Loucy (cell line): ENCODE data around the gene UAP1L1.

Source experiments
- H2AFZ ChIP-seq: fragments of 200-600 bp; sonication (generic); 2 replicates; pipeline ENCODE4 v1.6.0; 2016; ENCODE audit warnings: antibody characterized with exemption, mild to moderate bottlenecking, low read length, moderate library complexity
- H3F3A ChIP-seq: fragments of 200-600 bp; 2 replicates; pipeline ENCODE4 v1.6.0; 2016; ENCODE audit warnings: antibody characterized with exemption, low read depth, mild to moderate bottlenecking
- H3K27me3 ChIP-seq: fragments of 200-600 bp; sonication (generic); 2 replicates; pipeline ENCODE4 v1.6.1; 2014; ENCODE audit warnings: low read length, mild to moderate bottlenecking; ENCODE audit not compliant: insufficient read depth, poor library complexity, severe bottlenecking
- H3K36me3 ChIP-seq: fragments of 200-600 bp; sonication (generic); 2 replicates; pipeline ENCODE4 v1.6.1; 2016; ENCODE audit warnings: low read length; ENCODE audit not compliant: insufficient read depth
- H3K4me1 ChIP-seq: fragments of 200-600 bp; sonication (generic); 2 replicates; pipeline ENCODE4 v1.5.1; 2014; ENCODE audit warnings: low read length, mild to moderate bottlenecking; ENCODE audit not compliant: insufficient read depth, poor library complexity, severe bottlenecking
- H3K4me2 ChIP-seq: fragments of 200-600 bp; sonication (generic); 2 replicates; pipeline ENCODE4 v1.6.0; 2014; ENCODE audit warnings: antibody characterized with exemption, low read length, low read depth, mild to moderate bottlenecking; ENCODE audit not compliant: poor library complexity, severe bottlenecking
- H3K4me3 ChIP-seq: fragments of 200-600 bp; sonication (generic); 2 replicates; pipeline ENCODE4 v1.5.1; 2014; ENCODE audit warnings: low read length, mild to moderate bottlenecking, mixed read lengths; ENCODE audit not compliant: poor library complexity, severe bottlenecking
- H3K79me2 ChIP-seq: fragments of 200-600 bp; sonication (generic); 2 replicates; pipeline ENCODE4 v1.6.1; 2014; ENCODE audit warnings: low read length; ENCODE audit not compliant: insufficient read depth
- H3K9ac ChIP-seq: fragments of 200-600 bp; sonication (generic); 2 replicates; pipeline ENCODE4 v1.6.0; 2014; ENCODE audit warnings: mild to moderate bottlenecking, low read depth, low read length, moderate library complexity; ENCODE audit not compliant: poor library complexity, severe bottlenecking
- H3K9me2 ChIP-seq: fragments of 200-600 bp; sonication (generic); replicated peaks from 2 replicates; pipeline ENCODE4 v1.6.1; 2016; ENCODE audit warnings: low read depth, low read length, mixed read lengths
- H3K9me3 ChIP-seq: fragments of 200-600 bp; sonication (generic); 2 replicates; pipeline ENCODE4 v1.6.1; 2014; ENCODE audit warnings: mild to moderate bottlenecking, antibody characterized with exemption, low read length, low read depth; ENCODE audit not compliant: insufficient read depth
- H4K20me1 ChIP-seq: fragments of 200-600 bp; sonication (generic); 2 replicates; pipeline ENCODE4 v1.6.0; 2014; ENCODE audit warnings: antibody characterized with exemption, low read length, mild to moderate bottlenecking; ENCODE audit not compliant: insufficient read depth, poor library complexity, severe bottlenecking
- EZH2phosphoT487 ChIP-seq: fragments of 200-600 bp; IDR thresholded peaks from 2 replicates; pipeline ENCODE4 v1.6.1; 2018; ENCODE audit warnings: antibody characterized with exemption, mild to moderate bottlenecking, moderate library complexity, borderline replicate concordance
- TF ChIP-seq, protein P1 (sequence below): fragments of 200-600 bp; sonication (generic); conservative IDR thresholded peaks from 2 replicates; pipeline ENCODE4 v1.5.1; 2014; ENCODE audit warnings: mild to moderate bottlenecking, antibody characterized with exemption, low read length

The UAP1L1 gene

DNA sequence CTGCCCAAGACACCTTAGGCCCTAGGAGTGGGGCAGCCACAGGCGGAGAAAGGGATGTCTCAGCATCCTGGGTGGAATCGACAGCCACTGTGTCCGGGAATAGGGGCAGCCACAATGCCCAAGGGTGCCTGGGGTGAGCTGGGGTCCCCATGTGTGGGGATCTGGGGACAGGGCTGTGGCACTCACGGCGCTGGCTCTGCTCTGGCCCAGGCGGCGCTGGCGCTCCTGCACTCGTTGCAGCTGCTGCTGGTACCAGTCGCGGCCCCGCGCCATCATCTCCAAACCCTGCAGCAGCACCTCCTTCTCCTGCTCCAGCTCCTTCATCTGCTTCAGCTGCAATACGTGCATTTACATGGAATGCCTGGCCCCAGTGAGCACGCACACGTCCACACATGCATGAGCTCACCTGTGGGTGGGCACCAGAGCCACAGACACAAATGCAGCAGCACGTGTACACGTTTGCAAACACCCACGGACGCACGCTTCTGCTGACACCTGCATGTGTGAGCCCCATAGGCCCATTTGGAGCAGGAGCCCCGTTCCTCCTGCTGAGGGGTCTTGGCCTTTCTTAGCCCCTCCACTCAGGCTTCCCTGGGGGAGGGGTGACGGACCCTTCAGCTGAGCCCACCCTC is 11.9 kb upstream of the UAP1L1 start:
- no peak overlapping the region for H3K9ac ChIP-seq
- H3K4me2 ChIP-seq: no peak overlapping the region
- peaks cover 36% of the 10 kb centered on the region for H4K20me1 ChIP-seq
- no peaks in the 10 kb centered on the region for H3K9me3 ChIP-seq
- H3K9me2 ChIP-seq: no peaks in the 10 kb centered on the region
- peaks cover 3% of the 10 kb centered on the region; the same call in 1 of the 2 replicates for H3F3A ChIP-seq
- TF ChIP-seq, protein P1, sequence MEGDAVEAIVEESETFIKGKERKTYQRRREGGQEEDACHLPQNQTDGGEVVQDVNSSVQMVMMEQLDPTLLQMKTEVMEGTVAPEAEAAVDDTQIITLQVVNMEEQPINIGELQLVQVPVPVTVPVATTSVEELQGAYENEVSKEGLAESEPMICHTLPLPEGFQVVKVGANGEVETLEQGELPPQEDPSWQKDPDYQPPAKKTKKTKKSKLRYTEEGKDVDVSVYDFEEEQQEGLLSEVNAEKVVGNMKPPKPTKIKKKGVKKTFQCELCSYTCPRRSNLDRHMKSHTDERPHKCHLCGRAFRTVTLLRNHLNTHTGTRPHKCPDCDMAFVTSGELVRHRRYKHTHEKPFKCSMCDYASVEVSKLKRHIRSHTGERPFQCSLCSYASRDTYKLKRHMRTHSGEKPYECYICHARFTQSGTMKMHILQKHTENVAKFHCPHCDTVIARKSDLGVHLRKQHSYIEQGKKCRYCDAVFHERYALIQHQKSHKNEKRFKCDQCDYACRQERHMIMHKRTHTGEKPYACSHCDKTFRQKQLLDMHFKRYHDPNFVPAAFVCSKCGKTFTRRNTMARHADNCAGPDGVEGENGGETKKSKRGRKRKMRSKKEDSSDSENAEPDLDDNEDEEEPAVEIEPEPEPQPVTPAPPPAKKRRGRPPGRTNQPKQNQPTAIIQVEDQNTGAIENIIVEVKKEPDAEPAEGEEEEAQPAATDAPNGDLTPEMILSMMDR: no peak
- no peak for TF ChIP-seq EZH2phosphoT487
- no peak overlapping the region for H3K4me3 ChIP-seq
- no peak overlapping the region for H2AFZ ChIP-seq
- H3K79me2 ChIP-seq: peaks cover 49% of the 10 kb centered on the region
- no peaks in the 10 kb centered on the region for H3K27me3 ChIP-seq
- H3K36me3 ChIP-seq: peaks cover 9% of the 10 kb centered on the region; the same call in 1 of the 2 replicates
- peaks cover 14% of the 10 kb centered on the region for H3K4me1 ChIP-seq

DNA sequence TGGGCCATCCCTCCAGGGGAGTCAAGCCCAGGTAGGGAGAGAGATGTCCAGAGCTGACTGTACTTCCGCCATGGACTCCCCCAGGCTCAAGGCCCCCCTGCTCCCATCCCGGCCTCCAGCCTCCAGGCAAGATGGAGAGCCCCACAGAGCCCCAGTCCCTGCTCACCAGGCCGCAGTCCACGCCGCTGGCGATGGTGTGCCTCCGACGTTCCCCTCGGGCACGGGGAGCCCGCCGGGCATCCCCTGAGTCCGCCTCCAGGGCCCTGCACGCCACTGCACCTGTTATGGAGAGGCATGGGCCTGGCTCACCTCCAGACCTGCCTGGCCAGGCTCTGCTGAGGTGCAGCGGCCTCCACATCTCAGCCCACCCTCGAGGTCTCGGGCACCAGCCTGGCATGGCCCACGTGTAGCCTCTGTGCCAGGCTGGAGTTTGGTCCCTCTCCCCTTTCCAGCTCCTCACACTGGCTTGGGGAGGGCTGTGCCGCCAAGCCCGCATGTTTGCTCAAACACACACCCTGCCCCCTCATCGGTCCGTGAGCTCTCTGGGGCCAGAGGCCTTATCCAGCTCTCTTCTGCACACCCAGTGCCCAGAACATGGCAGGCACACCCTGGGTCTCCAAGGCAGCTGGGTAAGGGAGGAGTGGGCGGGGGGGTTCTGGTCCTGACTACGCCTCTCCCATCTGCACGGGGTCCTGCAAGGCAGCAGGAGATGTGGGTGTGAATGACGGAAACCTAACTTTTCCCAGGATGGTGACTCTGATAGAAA is 11.0 kb upstream of the UAP1L1 start:
- Histone ChIP-seq H3K27me3 (no peaks in the 10 kb centered on the region), H3K79me2 (peaks cover 55% of the 10 kb centered on the region), H3K9me3 (no peaks in the 10 kb centered on the region), H3K9ac (no peak overlapping the region), H3K4me1 (peaks cover 21% of the 10 kb centered on the region), H3K36me3 (peaks cover 9% of the 10 kb centered on the region; the same call in 1 of the 2 replicates), H2AFZ (no peak overlapping the region), H3K4me2 (no peak overlapping the region), H4K20me1 (peaks cover 36% of the 10 kb centered on the region), H3F3A (0 out of 2 replicates have a peak, but pooled peaks cover 3% of the 10 kb centered on the region), H3K9me2 (no peaks in the 10 kb centered on the region), H3K4me3 (no peak overlapping the region)
- no peak for TF ChIP-seq EZH2phosphoT487

DNA sequence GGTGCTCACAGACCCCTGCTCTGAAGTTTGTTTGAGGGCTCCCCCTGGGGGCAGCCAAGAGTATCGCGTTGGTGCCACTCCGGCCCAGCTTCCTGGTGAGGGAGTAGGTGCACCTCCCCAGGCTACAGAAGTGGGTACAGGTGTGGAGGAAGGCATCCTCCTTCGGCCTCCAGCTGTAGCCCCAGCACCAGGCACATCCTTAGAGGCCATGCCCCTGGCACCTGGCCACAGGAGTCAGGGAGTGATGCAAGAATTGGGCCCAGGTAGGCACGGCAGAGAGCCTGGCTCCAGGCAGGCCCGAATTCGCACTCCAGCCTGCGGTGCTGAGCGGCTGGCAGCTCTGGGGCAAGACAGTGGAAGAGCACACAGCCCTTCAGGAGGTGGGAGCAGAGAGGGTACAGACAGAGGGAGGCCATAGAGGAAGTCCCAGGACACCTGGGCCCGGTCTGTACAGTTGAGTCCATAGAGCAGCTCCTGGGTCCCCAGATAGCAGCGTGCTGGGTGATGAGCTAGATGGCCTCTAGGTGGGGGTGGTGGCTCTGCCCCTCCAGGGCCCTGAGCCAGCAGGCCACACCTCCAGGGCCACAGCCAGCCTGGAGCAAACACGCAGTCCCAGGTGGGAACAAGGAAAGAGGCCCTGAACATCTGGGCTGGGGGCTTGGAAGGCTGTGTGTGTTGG is 9.3 kb upstream of the UAP1L1 start:
- Histone ChIP-seq H3K9me2 (no peaks in the 10 kb centered on the region), H2AFZ (no peak overlapping the region), H3K4me3 (peak overlapping the region; percentile 87), H3K79me2 (peaks cover 59% of the 10 kb centered on the region), H3K9ac (peak overlapping the region; percentile 73), H3K4me1 (peaks cover 24% of the 10 kb centered on the region), H3K36me3 (peaks cover 9% of the 10 kb centered on the region; the same call in 1 of the 2 replicates), H4K20me1 (peaks cover 36% of the 10 kb centered on the region), H3F3A (0 out of 2 replicates have a peak, but pooled peaks cover 3% of the 10 kb centered on the region), H3K4me2 (peak overlapping the region; percentile 98), H3K27me3 (no peaks in the 10 kb centered on the region), H3K9me3 (no peaks in the 10 kb centered on the region)
- TF ChIP-seq, protein P1: peak; percentile 61
- no peak for TF ChIP-seq EZH2phosphoT487
